HG02571 (cell line): ENCODE measurements around the gene CAMK2N2.
"Not testable (repeated sequence)": the region's sequence is repeated elsewhere in the genome, so short reads cannot be mapped to it uniquely, and the experiment has no call there.

Experiments
- ATAC-seq: cut with Tn5 transposase; IDR thresholded peaks from one replicate; pipeline ENCODE4 v1.9.1; 2021; ENCODE audit warnings: mild to moderate bottlenecking, moderate library complexity; ENCODE audit not compliant: unreplicated experiment

The CAMK2N2 gene

GRCh38 chr3:184275381-184275701 lies 14.0 kb upstream of the CAMK2N2 start:
- no peak for ATAC-seq

DNA sequence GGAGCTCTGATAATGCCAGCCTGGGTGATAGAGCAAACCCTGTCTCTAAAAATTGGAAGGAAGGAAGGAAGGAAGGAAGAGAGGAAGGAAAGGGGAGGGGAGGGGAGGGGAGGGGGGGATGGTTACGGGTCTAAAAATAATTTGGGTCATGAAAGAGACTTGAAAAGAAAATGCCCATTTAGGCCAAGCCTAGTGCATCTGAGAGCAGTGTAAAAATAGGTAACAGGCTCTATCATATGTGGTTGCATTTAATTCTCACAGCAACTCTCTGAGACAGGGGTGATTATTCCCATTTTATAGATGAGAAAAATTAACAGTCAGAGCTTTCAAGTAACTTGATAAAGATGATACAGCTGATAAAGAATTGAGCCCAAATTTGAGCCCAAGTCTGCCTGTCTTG lies 10.9 kb upstream of the CAMK2N2 start:
- no peak for ATAC-seq

- not testable (repeated sequence) for ATAC-seq
Measured at GRCh38 chr3:184267249-184267648, 5.9 kb upstream of the CAMK2N2 start.

- no peak for ATAC-seq
Measured at GRCh38 chr3:184262764-184263179, 1.4 kb upstream of the CAMK2N2 start.

DNA sequence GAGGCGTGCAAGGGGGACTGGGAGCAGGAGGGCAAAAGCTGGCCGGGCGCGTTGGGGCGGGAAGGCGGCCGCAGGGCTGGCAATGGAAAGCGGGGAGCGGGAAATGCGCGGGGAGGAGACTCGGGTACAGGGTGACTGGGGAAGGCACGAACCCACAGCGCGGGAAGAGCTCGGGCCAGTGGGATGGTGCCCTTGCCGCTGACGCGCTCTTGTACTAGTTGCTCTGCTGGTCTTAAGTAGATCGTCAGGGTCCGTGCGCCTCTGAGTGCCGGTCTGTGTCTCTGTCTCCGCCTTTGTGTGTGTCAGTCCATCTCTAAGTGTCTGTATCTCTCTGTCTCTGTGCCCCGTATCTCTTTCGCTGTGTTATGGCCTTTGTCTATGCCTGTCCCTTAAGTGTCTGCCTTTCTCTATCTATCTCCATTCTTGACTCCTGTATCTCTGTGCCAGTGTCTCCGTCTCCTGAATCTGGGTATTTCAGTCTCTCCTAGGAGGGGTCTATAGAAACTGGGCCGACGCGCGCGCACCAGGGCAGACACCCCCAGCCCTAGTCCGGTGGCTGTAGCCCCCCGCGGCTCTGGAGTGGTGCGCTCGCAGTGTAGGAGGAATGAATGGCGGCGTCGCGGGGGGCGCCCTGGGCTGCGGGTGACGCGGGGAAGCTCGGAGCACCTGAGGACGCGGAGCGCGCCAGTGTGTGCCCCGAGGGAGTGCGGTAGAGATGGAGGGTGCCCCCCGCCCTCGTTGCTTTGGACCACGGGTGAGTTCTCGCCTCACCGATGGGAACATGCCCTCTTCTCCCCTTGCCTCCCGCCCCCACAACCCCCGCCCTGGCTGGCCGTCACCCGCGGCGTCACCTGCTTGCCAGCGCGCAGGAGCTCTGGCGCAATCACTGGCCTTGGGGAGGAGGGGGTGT lies 756 bp upstream of the CAMK2N2 start:
- no peak for ATAC-seq

DNA sequence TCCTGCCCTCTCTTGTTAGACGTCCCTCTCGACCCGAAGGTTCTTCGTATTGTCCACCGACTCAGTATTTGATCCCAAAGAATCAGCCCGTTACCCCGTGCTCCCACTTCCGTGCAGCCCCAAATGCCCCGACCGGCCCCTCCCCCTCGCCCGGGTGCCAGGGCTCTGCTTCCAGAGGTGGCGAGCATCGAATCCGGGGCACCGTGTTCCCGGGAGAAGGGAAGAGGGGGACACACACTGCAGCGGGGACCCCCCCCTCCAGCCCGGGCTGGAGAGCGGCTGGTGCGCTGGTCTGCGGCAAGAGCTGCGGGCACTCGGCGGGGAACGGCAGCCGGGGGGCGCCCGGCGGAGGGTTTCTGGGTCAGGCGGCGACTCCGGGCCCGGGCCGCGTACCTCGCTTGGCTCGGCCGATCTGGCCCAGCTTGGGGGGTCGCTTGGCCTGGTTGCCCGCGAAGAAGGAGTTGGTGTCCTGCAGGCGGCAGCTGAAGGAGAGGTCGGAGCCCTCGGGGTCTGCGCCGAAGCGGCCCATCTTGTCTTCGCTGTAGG lies 556 bp downstream of the CAMK2N2 start:
- ATAC-seq: no peak

DNA sequence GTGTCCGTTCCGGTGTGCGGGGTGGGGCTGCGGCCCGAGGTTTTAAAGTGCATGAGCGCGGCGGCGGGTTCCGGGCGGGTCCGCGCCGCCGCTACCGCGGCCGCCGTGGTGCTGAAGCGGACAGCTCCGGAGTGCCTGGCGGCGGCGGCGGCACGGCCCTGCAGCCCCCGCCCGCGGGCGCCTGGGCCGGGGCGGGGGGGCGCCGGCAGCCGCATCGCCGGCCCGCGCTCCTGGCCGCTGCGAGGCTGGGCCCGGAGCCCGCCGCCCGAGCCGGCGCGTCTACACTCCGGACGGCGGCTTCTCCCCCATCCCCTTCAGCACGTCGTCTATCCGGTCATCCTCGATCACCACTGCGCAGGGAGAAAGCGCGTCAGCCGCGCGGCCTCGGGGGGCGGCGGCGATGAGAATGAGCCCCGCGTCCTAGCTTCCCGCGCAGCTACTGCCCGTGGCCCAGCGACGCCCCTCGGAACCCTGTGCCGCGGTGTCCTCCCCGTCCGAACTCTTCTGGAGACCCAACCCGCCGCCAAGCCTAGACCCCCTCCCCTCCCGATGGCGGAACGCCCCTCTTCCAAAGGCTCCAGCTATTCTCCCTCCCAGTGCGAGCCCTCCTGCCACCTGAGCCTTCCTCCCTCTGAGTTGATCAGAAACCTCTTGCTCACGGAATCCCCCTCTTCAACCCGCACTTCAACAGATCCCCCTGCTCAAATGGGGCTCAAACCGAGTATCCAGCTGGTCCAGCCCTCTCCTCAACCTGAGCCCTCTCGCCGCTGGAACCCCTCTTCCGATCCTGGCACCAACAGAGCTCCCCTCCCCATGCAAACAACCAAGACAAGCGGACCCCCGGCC lies 1.3 kb downstream of the CAMK2N2 start:
- no peak for ATAC-seq

DNA sequence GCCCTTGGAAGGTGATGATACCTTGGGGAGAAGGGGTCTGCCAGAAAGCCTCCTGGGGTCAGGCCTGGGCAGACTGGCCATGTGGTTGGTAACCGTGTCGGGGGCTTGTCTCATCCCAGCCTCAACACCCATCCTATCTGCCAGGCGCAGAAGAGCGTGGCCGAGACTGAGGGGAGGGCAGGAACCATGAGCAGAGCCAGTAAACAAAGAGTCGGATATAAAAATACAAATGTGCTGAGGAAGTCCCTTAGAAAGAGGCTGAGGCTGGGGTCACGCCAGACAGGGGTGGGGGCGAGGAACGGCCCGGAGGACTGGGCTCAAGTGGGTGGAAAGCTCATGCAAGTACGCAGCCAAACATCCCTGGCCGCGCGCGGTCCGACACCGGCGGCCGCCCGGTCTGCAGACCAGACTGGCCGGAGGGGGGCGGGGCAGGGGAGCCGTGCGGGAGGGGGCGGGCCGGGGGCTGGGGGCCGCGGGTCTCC lies 1.9 kb downstream of the CAMK2N2 start:
- no peak for ATAC-seq

GRCh38 chr3:184258926-184259325 lies 2.4 kb downstream of the CAMK2N2 start:
- ATAC-seq: no peak

GRCh38 chr3:184257083-184257915 lies 4.1 kb downstream of the CAMK2N2 start:
- no peak for ATAC-seq

GRCh38 chr3:184255291-184256039 lies 5.9 kb downstream of the CAMK2N2 start:
- ATAC-seq: no peak

GRCh38 chr3:184250167-184250828 lies 11.1 kb downstream of the CAMK2N2 start:
- peak; percentile 59 for ATAC-seq

DNA sequence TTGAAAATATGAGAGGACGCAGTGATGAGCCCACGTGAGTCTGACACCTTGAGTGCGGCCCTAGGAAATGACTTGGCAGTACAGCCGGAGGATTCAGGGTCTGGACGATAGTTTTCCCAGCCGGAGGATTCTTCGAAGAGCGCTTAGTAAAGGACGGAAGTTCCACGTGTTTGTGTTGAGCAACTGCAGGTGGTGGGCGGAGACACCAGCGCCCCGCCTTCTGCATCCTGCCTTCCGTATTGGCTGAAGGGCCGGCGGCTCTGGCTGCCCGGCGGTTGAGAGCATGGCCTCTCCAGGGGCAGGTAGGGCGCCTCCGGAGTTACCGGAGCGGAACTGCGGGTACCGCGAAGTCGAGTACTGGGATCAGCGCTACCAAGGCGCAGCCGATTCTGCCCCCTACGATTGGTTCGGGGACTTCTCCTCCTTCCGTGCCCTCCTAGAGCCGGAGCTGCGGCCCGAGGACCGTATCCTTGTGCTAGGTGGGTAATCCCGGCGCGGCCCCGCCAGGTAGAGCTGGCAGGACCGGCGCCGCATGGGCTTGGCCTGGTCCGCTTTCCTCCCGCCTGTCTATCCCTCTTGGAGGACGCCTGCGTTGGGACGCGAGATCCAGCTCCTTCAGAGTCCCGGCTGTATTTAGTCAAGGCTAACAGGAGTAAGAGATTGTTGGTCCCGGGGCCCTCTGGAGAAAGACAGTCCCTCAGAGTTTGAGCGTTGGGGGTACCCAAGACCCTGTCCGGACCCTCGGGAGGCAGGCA lies 11.8 kb downstream of the CAMK2N2 start, which contains the start of gene EEF1AKMT4:
EEF1AKMT4 (plus strand) TSS at position 261 of the 755 bp plus-strand sequence; CDS start at position 284, 23 bp downstream.
- ATAC-seq: peak; percentile 89

- ATAC-seq: peak; percentile 53
Measured at GRCh38 chr3:184248454-184249411, 12.6 kb downstream of the CAMK2N2 start, which contains the start of gene ALG3. TSS of gene ALG3 (minus strand) at chr3:184248962. CDS start at chr3:184248940, 22 bp downstream.

DNA sequence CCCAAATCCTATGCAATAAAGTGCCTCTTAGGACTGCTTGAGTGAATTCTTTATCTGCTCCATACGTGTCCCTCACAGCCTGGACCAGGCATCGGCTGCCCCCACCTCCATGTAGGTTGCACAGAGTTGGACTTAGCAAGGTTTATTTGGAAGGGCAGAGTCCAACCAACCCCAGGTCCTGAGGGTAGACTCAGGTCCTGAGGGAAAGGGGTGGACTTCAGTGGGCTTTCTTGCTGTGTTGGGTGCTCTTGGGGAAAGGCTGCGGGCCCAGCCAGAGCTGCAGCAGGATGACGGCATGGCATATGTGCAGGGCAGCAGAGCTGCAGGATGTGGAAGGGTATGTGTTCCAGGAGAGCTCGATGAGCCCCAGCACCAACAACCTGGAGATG lies 19.1 kb downstream of the CAMK2N2 start:
- ATAC-seq: no peak

DNA sequence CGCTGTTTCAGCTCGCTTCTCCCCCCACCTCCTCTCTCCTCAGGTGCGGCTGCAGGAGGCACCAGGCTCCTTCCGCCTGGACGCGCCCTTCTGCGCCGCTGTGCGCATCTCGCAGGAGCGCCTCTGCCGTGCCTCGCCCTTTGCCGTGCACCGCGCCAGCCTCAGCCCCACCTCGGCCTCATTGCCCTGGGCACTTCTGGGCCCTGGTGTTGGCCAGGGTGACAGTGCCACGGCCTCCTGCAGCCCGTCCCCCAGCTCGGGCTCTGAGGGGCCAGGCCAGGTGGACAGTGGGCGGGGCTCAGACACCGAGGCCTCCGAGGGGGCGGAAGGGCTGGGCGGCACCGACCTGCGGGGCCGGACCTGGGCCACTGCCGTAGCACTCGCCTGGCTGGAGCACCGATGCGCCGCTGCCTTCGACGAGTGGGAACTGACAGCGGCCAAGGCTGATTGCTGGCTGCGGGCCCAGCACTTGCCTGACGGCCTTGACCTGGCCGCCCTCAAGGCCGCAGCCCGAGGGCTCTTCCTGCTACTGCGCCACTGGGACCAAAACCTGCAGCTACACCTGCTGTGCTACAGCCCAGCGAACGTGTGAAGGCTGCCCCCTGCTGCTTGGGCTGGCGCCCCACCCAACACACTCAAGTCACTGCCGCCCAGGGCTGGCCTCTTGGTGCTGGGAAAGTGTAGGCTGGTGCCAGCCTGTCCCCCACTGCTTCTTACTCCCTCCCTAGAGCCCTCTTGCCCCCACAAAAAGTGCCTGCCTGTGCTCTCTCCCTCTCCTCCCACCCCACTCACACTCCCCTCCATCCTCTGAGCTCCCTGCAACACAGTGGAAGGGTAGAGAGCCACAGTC lies 19.7 kb downstream of the CAMK2N2 start:
- ATAC-seq: no peak

GRCh38 chr3:184241141-184241446 lies 20.3 kb downstream of the CAMK2N2 start:
- ATAC-seq: no peak
